Sigmoid colon (tissue), 7 donors: ENCODE data around the gene TLE1. TPM values are rescaled to one million over a fixed set of nuclear protein-coding genes. Genes with fewer than 3 reads are reported as not detected.

ENCODE experiments used
- DNase-seq: peaks from one replicate; pipeline ENCODE4 v3.0.0-alpha.2; 2019
- H3K27ac ChIP-seq, 4 donors: fragments of 200-600 bp; sonication (generic); one replicate each; pipeline ENCODE4 v1.5.1; 2016 to 2019; ENCODE audit warnings: mild to moderate bottlenecking in 1 of 4
- H3K27me3 ChIP-seq, 3 donors: fragments of 200-600 bp; sonication (generic); one replicate each; pipeline ENCODE4 v1.5.1; 2019; ENCODE audit warnings: mild to moderate bottlenecking in 1 of 3
- H3K36me3 ChIP-seq, 4 donors: fragments of 200-600 bp; sonication (generic); one replicate each; pipeline ENCODE4 v1.5.1; 2016 to 2019
- H3K4me1 ChIP-seq, 4 donors: fragments of 200-600 bp; sonication (generic); one replicate each; pipeline ENCODE4 v1.5.1; 2017 to 2019
- H3K4me3 ChIP-seq, 4 donors: fragments of 200-600 bp; sonication (generic); one replicate each; pipeline ENCODE4 v1.5.1; 2017 to 2019; ENCODE audit warnings: mild to moderate bottlenecking in 2 of 4, moderate library complexity in 1 of 4
- H3K9me3 ChIP-seq, 4 donors: fragments of 200-600 bp in 3 of 4; sonication (generic) in 3 of 4; one replicate each; pipeline versions ENCODE4 v1.5.1 to v1.6.1; 2013 to 2019
- EP300 ChIP-seq, 4 donors: sonication (generic); formaldehyde crosslinking; IDR thresholded peaks; one replicate each; pipeline ENCODE4 v1.6.1; 2017; ENCODE audit warnings: antibody characterized with exemption in 4 of 4
- POLR2A ChIP-seq, 2 donors: fragments of 450-650 bp; IDR thresholded peaks; one replicate each; pipeline ENCODE4 v1.6.1; 2016; ENCODE audit warnings: antibody characterized with exemption in 2 of 2, mild to moderate bottlenecking in 2 of 2, moderate library complexity in 2 of 2
- POLR2AphosphoS5 ChIP-seq, 4 donors: sonication (generic); formaldehyde crosslinking; IDR thresholded peaks; one replicate each; pipeline ENCODE4 v1.6.1; 2017; ENCODE audit warnings: antibody characterized with exemption in 4 of 4
- WGBS, 2 donors: extraction: QIAGEN DNeasy Blood & Tissue Kit; methylation state at CpG; one replicate each; pipeline ENCODE4 v1.1.7; 2013; 5-methylcytosine and 5-hydroxymethylcytosine counted together
- intact Hi-C: fragments of 100-400 bp; cut with DNase I; formaldehyde crosslinking; loops from one replicate; pipeline ENCODE4 v1.15.1; 2023
- polyA plus RNA-seq, 3 donors: library from polyadenylated mRNA; stranded (reverse); fragments of 200-250 nt; gene quantifications; one replicate each; pipeline ENCODE4 v1.2.3, GENCODE V29; 2013
- total RNA-seq, 4 donors: library from RNA; depleted of rRNA; stranded (reverse); fragments of >200 nt; gene quantifications; one replicate each; pipeline ENCODE4 v1.1.0, GENCODE V29; 2016
- TF ChIP-seq, protein P1 (sequence below), 4 experiments: fragments of 450-650 bp in 3 of 4; fragments of 200-600 bp in 1 of 4; IDR thresholded peaks; one replicate each; pipeline ENCODE4 v1.5.1; 2016 to 2019; ENCODE audit warnings: antibody characterized with exemption in 4 of 4, mild to moderate bottlenecking in 3 of 4, moderate library complexity in 2 of 4
- donor health status: healthy with polysubstance abuse.
- donor health status: Bipolar disorder and iron deficiency.
- donor health status: healthy.

TLE1 gene
- total and polyA plus RNA-seq, 7 donors = 28.9 to 54.6 (median 45.7) TPM

DNA sequence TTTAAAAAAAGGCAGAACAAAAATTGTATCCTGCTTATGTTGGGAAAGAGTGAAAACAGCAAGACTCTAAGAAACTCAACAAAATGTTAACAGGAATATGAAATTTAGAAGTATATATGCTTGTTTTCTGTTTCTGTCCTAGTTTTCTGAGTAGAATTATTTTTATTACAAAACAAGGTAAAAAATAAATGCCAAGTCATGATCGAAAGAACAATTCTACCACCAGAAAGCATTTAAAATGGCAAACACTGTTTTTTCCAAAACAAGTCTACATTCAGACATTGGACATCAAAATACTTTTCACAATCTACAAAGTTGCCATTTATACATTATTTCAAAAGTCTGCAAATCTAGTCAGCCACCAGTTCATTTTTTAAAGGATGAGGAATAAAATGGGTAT, 102.6 kb downstream of the TLE1 start:
- Histone ChIP-seq H3K4me3 (no peak overlapping the region), H3K9me3 (no peaks in the 10 kb centered on the region), H3K4me1 (peaks cover 0 to 28% (median 22%) of the 10 kb centered on the region in 4 donors), H3K36me3 (peaks cover 15 to 70% (median 33%) of the 10 kb centered on the region in 4 donors), H3K27ac (peak overlapping the region in 1 of 4 donors; percentile 77), H3K27me3 (no peaks in the 10 kb centered on the region)
- DNase-seq = no peak
- intact Hi-C loops = no loop called here
- WGBS, 2 donors = 88 to 95% methylated on average over 1 of the region's 1 CpG
- TF ChIP-seq, protein P1, sequence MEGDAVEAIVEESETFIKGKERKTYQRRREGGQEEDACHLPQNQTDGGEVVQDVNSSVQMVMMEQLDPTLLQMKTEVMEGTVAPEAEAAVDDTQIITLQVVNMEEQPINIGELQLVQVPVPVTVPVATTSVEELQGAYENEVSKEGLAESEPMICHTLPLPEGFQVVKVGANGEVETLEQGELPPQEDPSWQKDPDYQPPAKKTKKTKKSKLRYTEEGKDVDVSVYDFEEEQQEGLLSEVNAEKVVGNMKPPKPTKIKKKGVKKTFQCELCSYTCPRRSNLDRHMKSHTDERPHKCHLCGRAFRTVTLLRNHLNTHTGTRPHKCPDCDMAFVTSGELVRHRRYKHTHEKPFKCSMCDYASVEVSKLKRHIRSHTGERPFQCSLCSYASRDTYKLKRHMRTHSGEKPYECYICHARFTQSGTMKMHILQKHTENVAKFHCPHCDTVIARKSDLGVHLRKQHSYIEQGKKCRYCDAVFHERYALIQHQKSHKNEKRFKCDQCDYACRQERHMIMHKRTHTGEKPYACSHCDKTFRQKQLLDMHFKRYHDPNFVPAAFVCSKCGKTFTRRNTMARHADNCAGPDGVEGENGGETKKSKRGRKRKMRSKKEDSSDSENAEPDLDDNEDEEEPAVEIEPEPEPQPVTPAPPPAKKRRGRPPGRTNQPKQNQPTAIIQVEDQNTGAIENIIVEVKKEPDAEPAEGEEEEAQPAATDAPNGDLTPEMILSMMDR (IDR thresholded peaks at IDR 0.05) = no peak
- TF ChIP-seq POLR2AphosphoS5 (IDR thresholded peaks at IDR 0.05) = no peak
- no peak for TF ChIP-seq EP300 (IDR thresholded peaks at IDR 0.05)
- TF ChIP-seq POLR2A (IDR thresholded peaks at IDR 0.05) = no peak

DNA sequence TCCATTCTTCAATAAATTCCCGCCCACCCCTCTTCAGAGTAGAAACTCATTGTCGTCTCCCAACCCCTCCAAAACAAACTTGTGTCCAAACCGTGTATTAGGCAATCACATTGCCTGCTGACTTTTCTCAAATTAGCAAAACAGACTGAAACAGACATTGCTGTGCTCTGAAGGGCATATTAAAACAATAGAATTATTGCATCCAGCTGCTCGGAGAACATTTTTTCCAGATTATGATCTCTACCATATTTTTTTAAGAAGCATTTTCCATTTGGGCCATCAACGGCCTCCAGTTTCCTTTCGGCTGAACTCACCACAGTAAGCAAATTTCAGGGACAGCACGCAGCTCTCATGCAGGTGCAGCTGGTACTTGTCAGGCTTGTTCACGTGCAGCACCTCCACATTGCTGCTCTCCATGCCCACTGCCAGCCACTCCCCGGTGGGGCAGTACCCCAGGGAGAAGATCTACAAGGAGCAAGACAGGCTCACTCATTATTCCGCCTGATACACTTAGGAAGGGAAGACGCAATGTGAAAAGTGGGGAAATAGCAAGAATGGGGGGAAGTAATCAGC, 104.1 kb downstream of the TLE1 start:
- no peak for TF ChIP-seq EP300 (IDR thresholded peaks at IDR 0.05)
- TF ChIP-seq POLR2AphosphoS5 (IDR thresholded peaks at IDR 0.05) = peak; percentile 31 to 71 (median 63)
- no peaks in the 10 kb centered on the region for H3K9me3 ChIP-seq
- no peaks in the 10 kb centered on the region for H3K27me3 ChIP-seq
- WGBS, 2 donors = 86 to 93% methylated on average over 11 of the region's 11 CpGs
- no peak for DNase-seq
- H3K4me1 ChIP-seq = peaks cover 0 to 34% (median 22%) of the 10 kb centered on the region in 4 donors
- intact Hi-C loops = no loop called here
- H3K4me3 ChIP-seq = no peak overlapping the region
- peaks cover 15 to 54% (median 26%) of the 10 kb centered on the region in 4 donors for H3K36me3 ChIP-seq
- no peak overlapping the region for H3K27ac ChIP-seq

DNA sequence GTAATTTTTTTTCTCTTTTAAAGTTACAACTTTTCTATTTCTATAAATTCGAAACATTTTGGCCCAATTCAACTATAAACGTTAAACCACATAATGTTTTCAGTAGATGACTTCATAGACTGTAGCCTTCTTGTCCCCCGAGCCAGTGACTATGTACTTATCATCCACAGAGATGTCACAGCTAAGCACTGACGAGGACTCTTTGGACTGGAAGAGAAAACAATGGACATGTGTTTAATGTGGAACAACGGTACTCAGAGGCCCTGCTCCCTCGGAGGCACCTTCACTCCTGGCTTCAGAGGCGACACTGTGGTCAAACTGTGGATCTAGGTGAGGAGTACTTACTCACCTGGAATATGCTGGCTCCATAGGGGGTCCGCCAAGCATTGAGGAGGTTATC, 105.2 kb downstream of the TLE1 start:
- Histone ChIP-seq H3K27me3 (no peaks in the 10 kb centered on the region), H3K27ac (peak overlapping the region in 1 of 4 donors; percentile 77), H3K9me3 (no peaks in the 10 kb centered on the region), H3K36me3 (peaks cover 14 to 43% (median 19%) of the 10 kb centered on the region in 4 donors), H3K4me3 (no peak overlapping the region), H3K4me1 (peaks cover 0 to 33% (median 21%) of the 10 kb centered on the region in 4 donors)
- intact Hi-C loops = no loop called here
- 93% methylated on average over 8 of the region's 8 CpGs for WGBS, 2 donors
- DNase-seq = no peak
- TF ChIP-seq, protein P1 (IDR thresholded peaks at IDR 0.05) = no peak

DNA sequence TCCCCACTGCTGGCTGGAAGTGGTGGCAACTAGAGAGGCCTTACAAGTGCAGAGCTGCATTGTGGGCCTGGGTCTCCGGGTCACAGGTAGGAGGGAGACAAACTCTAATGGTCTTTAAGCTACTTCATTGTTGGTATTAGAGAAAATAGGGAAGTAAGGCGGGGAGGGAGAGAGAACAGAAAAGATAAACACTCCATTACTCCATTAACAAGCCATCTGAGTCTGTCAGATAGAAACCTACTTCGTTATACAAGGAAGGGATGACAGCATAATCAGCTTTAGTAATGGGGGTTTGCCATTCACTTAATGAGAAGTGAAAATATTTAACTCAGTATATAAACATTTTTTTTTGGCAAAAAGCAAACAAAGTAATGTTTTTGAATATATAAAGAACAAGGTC, 107.4 kb downstream of the TLE1 start:
- no peak for DNase-seq
- Histone ChIP-seq H3K4me1 (peaks cover 0 to 15% (median 6%) of the 10 kb centered on the region in 4 donors), H3K27ac (peak overlapping the region; percentile 1 to 77 (median 44)), H3K27me3 (no peaks in the 10 kb centered on the region), H3K36me3 (peaks cover 14 to 34% (median 19%) of the 10 kb centered on the region in 4 donors), H3K9me3 (no peaks in the 10 kb centered on the region), H3K4me3 (no peak overlapping the region)
- TF ChIP-seq EP300 (IDR thresholded peaks at IDR 0.05) (no peak), POLR2A (IDR thresholded peaks at IDR 0.05) (no peak)
- TF ChIP-seq, protein P1 (IDR thresholded peaks at IDR 0.05) = no peak
- intact Hi-C loops = no loop called here
- WGBS, 2 donors = 81 to 90% methylated on average over 3 of the region's 3 CpGs

DNA sequence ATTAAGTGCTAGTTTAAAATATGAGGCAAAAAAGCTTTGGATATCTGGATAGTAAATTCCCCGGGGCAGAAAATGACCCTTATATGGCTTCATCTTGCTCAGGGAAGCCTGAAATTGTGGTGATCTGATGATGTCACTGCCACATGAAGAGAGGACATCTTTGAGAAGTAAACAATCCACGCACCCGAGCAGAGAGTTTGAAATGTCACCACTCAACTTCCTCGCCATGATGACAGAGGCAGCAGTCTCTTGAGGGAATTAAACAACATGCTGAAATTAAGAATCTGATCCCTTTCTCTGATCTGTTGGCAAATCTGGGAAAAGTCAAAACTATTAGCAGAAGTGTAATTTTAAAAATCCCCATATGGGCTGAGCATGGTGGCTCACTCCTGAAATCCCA, 110.0 kb downstream of the TLE1 start:
- Histone ChIP-seq H3K4me1 (peaks cover 0 to 15% (median 6%) of the 10 kb centered on the region in 4 donors), H3K27me3 (no peaks in the 10 kb centered on the region), H3K36me3 (peaks cover 7 to 11% (median 9%) of the 10 kb centered on the region in 4 donors), H3K27ac (no peak overlapping the region), H3K4me3 (no peak overlapping the region), H3K9me3 (no peaks in the 10 kb centered on the region)
- TF ChIP-seq, protein P1 (IDR thresholded peaks at IDR 0.05) = no peak
- TF ChIP-seq EP300 (IDR thresholded peaks at IDR 0.05) = no peak
- TF ChIP-seq POLR2A (IDR thresholded peaks at IDR 0.05) = no peak
- no peak for TF ChIP-seq POLR2AphosphoS5 (IDR thresholded peaks at IDR 0.05)
- 85 to 87% methylated on average over 4 of the region's 4 CpGs for WGBS, 2 donors
- intact Hi-C loops = no loop called here
- DNase-seq = no peak
